HG03045 (cell line): ENCODE data around the gene DSC2.
"Not testable (repeated sequence)": the region's sequence is repeated elsewhere in the genome, so short reads cannot be mapped to it uniquely, and the experiment has no call there.

Experiments used
- ATAC-seq: cut with Tn5 transposase; IDR thresholded peaks from one replicate; pipeline ENCODE4 v1.9.1; 2021; ENCODE audit warnings: mild to moderate bottlenecking, moderate library complexity; ENCODE audit not compliant: unreplicated experiment

Gene DSC2

GRCh38 chr18:31102025-31102684, at the start of gene DSC2:
Gene DSC2, minus strand, starts transcription at chr18:31102421. Its CDS starts 450 bp downstream, at chr18:31101971.
- no peak for ATAC-seq

GRCh38 chr18:31149351-31149750, 47.1 kb upstream of the DSC2 start:
- ATAC-seq = no peak

GRCh38 chr18:31148600-31148999, 46.4 kb upstream of the DSC2 start:
- ATAC-seq = no peak

GRCh38 chr18:31146809-31147208, 44.6 kb upstream of the DSC2 start:
- no peak for ATAC-seq

- no peak for ATAC-seq
Measured at GRCh38 chr18:31143025-31143424, 40.8 kb upstream of the DSC2 start.

GRCh38 chr18:31138709-31139108, 36.5 kb upstream of the DSC2 start:
- no peak for ATAC-seq

- no peak for ATAC-seq
Measured at GRCh38 chr18:31134988-31135529, 32.8 kb upstream of the DSC2 start.

- ATAC-seq = no peak
Measured at GRCh38 chr18:31129398-31130115, 27.3 kb upstream of the DSC2 start.

GRCh38 chr18:31125878-31126277, 23.7 kb upstream of the DSC2 start:
- ATAC-seq = no peak

- not testable (repeated sequence) for ATAC-seq
Measured at GRCh38 chr18:31123125-31123524, 20.9 kb upstream of the DSC2 start.

GRCh38 chr18:31120594-31120993, 18.4 kb upstream of the DSC2 start:
- no peak for ATAC-seq

GRCh38 chr18:31116853-31117595, 14.8 kb upstream of the DSC2 start:
- ATAC-seq = no peak

- ATAC-seq = no peak
Measured at GRCh38 chr18:31112804-31113203, 10.6 kb upstream of the DSC2 start.

GRCh38 chr18:31105733-31106132, 3.5 kb upstream of the DSC2 start:
- no peak for ATAC-seq

- ATAC-seq = no peak
Measured at GRCh38 chr18:31104444-31104843, 2.2 kb upstream of the DSC2 start.

- ATAC-seq = no peak
Measured at GRCh38 chr18:31103423-31103822, 1.2 kb upstream of the DSC2 start.

GRCh38 chr18:31102941-31103340, 720 bp upstream of the DSC2 start:
- ATAC-seq = no peak

- ATAC-seq = no peak
Measured at GRCh38 chr18:31101183-31102024, 817 bp downstream of the DSC2 start.

- ATAC-seq = no peak
Measured at GRCh38 chr18:31100436-31101182, 1.6 kb downstream of the DSC2 start.
